Measurements from ENCODE around the gene DSC3. TPM values are rescaled to one million over a fixed set of nuclear protein-coding genes. Genes with fewer than 3 reads are reported as not detected.

DSC3 gene
- total and polyA plus RNA-seq, 9 donors: 0.05 to 9.1 (median 0.45) TPM

DNA sequence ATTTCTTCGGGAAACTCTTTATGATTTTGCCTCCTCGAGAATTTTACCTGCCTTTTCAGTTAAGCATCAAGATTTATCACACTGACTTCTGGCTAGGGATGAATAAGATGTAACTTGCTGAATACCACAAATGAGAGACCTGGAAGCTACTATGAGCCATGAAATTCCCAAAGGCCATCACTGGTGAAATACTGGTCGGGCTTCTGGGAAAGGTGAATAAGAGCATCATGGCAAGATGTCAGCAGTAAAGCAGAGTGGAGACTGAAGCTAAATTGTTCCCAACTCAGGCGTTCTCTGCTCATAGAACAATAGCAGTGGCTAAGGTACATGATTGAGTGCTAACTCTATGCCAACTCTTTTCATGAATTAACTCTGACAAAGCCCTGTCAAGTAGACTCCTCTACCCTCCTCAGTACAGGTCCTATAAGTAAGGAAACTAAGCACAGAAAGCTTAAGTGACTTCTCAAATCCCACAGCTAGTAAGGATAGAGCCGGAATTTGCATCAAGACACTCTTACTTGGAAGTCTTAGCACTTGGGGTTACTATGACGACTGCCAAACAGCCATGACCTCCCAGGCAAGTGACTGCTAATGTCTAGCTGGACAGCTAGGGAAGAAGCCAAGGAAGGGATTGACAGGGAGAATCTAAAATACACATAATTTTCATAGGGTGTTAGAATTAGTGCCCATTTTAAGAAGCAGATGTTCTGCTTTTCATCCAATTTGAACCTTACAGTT lies 22.7 kb upstream of the DSC3 start:
- intact Hi-C loops (cut with DNase I): no loop called here
- H3K27me3 ChIP-seq: no peaks in the 10 kb centered on the region
- H3K36me3 ChIP-seq: no peaks in the 10 kb centered on the region
- H3K4me1 ChIP-seq (ENCODE audit: insufficient read depth): no peaks in the 10 kb centered on the region
- WGBS, 3 donors: 77 to 86% (median 84%) methylated on average over 6 of the region's 6 CpGs
- no peak overlapping the region for H3K27ac ChIP-seq
- no peaks in the 10 kb centered on the region for H3K9me3 ChIP-seq
- DNase-seq: no peak
- no peak overlapping the region for H3K4me3 ChIP-seq
- TF ChIP-seq POLR2A (IDR thresholded peaks at IDR 0.05) (no peak), EP300 (IDR thresholded peaks at IDR 0.05) (no peak)

DNA sequence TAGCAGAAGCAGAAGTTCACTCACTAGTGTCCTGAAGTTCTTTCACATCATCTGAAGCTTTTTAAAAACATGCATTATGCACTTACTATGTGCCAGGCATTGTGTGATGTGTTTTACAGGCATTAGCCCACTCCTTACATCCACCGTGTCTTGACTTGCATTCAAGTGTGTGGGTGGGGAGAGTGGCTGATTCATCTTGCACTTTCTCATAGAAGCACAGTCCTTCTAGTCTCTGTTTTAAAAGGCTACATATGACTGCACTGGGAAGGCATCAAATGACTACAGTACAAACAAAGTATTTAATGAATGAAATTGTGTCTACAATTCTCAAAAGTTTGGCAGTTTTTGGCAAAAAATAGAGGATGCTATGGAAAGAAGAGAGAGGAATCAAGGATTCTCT lies 21.6 kb upstream of the DSC3 start:
- 34 to 61% (median 50%) methylated on average over 1 of the region's 1 CpG for WGBS, 3 donors
- TF ChIP-seq, protein P1, sequence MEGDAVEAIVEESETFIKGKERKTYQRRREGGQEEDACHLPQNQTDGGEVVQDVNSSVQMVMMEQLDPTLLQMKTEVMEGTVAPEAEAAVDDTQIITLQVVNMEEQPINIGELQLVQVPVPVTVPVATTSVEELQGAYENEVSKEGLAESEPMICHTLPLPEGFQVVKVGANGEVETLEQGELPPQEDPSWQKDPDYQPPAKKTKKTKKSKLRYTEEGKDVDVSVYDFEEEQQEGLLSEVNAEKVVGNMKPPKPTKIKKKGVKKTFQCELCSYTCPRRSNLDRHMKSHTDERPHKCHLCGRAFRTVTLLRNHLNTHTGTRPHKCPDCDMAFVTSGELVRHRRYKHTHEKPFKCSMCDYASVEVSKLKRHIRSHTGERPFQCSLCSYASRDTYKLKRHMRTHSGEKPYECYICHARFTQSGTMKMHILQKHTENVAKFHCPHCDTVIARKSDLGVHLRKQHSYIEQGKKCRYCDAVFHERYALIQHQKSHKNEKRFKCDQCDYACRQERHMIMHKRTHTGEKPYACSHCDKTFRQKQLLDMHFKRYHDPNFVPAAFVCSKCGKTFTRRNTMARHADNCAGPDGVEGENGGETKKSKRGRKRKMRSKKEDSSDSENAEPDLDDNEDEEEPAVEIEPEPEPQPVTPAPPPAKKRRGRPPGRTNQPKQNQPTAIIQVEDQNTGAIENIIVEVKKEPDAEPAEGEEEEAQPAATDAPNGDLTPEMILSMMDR (IDR thresholded peaks at IDR 0.05): no peak
- TF ChIP-seq POLR2A (IDR thresholded peaks at IDR 0.05) (no peak), EP300 (IDR thresholded peaks at IDR 0.05) (no peak)
- Histone ChIP-seq H3K9me3 (no peaks in the 10 kb centered on the region), H3K27ac (no peak overlapping the region), H3K4me1 (ENCODE audit: insufficient read depth) (no peaks in the 10 kb centered on the region), H3K27me3 (no peaks in the 10 kb centered on the region), H3K4me3 (no peak overlapping the region), H3K36me3 (no peaks in the 10 kb centered on the region)
- intact Hi-C loops (cut with DNase I): no loop called here
- DNase-seq: no peak

- DNase-seq: no peak
- intact Hi-C loops (cut with DNase I): no loop called here
- H3K36me3 ChIP-seq: no peaks in the 10 kb centered on the region
- no peak overlapping the region for H3K4me3 ChIP-seq
- H3K9me3 ChIP-seq: no peaks in the 10 kb centered on the region
- WGBS, 3 donors: 50 to 56% (median 51%) methylated on average over 4 of the region's 4 CpGs
- no peaks in the 10 kb centered on the region for H3K4me1 ChIP-seq (ENCODE audit: insufficient read depth)
- H3K27ac ChIP-seq: no peak overlapping the region
- TF ChIP-seq POLR2A (IDR thresholded peaks at IDR 0.05) (no peak), EP300 (IDR thresholded peaks at IDR 0.05) (no peak)
- TF ChIP-seq, protein P1 (IDR thresholded peaks at IDR 0.05): no peak
- H3K27me3 ChIP-seq: no peaks in the 10 kb centered on the region
Observed at GRCh38 chr18:31061945-31062344, 19.4 kb upstream of the DSC3 start.

DNA sequence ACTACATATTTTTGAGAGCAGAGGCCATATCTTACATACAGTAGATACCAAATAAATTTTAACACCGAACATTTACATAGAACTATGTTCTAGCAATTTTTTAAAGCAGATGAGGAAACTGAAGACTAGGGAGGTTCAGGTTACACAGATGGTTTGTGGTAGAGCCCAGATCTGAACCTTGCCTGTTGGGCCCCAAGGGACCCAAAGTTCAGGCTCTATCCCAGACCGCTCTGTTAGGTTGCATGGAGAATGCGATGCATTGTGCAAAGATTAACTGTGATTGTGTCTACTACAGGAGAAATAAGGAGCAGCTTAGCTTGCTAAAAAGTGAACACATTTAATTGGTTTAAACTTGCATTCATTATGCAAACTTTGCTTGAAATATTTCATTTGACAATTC lies 16.4 kb upstream of the DSC3 start:
- Histone ChIP-seq H3K27ac (no peak overlapping the region), H3K36me3 (no peaks in the 10 kb centered on the region), H3K4me1 (ENCODE audit: insufficient read depth) (no peaks in the 10 kb centered on the region), H3K27me3 (no peaks in the 10 kb centered on the region), H3K4me3 (no peak overlapping the region), H3K9me3 (no peaks in the 10 kb centered on the region)
- intact Hi-C loops (cut with DNase I): no loop called here
- WGBS, 3 donors: 94 to 98% (median 96%) methylated on average over 3 of the region's 3 CpGs
- TF ChIP-seq EP300 (IDR thresholded peaks at IDR 0.05): no peak
- TF ChIP-seq, protein P1 (IDR thresholded peaks at IDR 0.05): no peak
- no peak for TF ChIP-seq POLR2A (IDR thresholded peaks at IDR 0.05)
- DNase-seq: no peak

- Histone ChIP-seq H3K4me1 (ENCODE audit: insufficient read depth) (no peaks in the 10 kb centered on the region), H3K27ac (no peak overlapping the region), H3K27me3 (no peaks in the 10 kb centered on the region), H3K4me3 (no peak overlapping the region), H3K9me3 (no peaks in the 10 kb centered on the region), H3K36me3 (no peaks in the 10 kb centered on the region)
- no peak for DNase-seq
- intact Hi-C loops (cut with DNase I): no loop called here
- WGBS, 3 donors: 83 to 91% (median 89%) methylated on average over 4 of the region's 4 CpGs
- TF ChIP-seq, protein P1 (IDR thresholded peaks at IDR 0.05): no peak
- TF ChIP-seq POLR2A (IDR thresholded peaks at IDR 0.05) (no peak), EP300 (IDR thresholded peaks at IDR 0.05) (no peak)
Observed at GRCh38 chr18:31057917-31058316, 15.4 kb upstream of the DSC3 start.

Data from ovary (tissue), 9 donors.